Measurements from ENCODE around the gene CSTB.

CSTB gene

GRCh38 chr21:43739621-43740435 lies 36.3 kb downstream of the CSTB start:
- Mint-ChIP-seq H3K4me3 (no peak overlapping the region), H3K4me1 (peaks cover 8% of the 10 kb centered on the region), H3K27me3 (no peaks in the 10 kb centered on the region), H3K36me3 (peaks cover 36% of the 10 kb centered on the region), H3K9me3 (no peaks in the 10 kb centered on the region), H3K27ac (no peak overlapping the region)
- peak; percentile 22 for ATAC-seq

GRCh38 chr21:43737158-43737950 lies 38.8 kb downstream of the CSTB start:
- Mint-ChIP-seq H3K4me1 (peaks cover 18% of the 10 kb centered on the region), H3K36me3 (peaks cover 29% of the 10 kb centered on the region), H3K27ac (no peak overlapping the region), H3K4me3 (no peak overlapping the region), H3K9me3 (no peaks in the 10 kb centered on the region), H3K27me3 (no peaks in the 10 kb centered on the region)
- no peak for ATAC-seq

GRCh38 chr21:43736224-43736883 lies 39.8 kb downstream of the CSTB start:
- no peak overlapping the region for H3K4me3 Mint-ChIP-seq
- no peaks in the 10 kb centered on the region for H3K27me3 Mint-ChIP-seq
- H3K4me1 Mint-ChIP-seq = peaks cover 22% of the 10 kb centered on the region
- H3K9me3 Mint-ChIP-seq = no peaks in the 10 kb centered on the region
- no peak overlapping the region for H3K27ac Mint-ChIP-seq
- no peak for ATAC-seq
- peaks cover 29% of the 10 kb centered on the region for H3K36me3 Mint-ChIP-seq

- ATAC-seq = no peak
- no peaks in the 10 kb centered on the region for H3K27me3 Mint-ChIP-seq
- H3K4me1 Mint-ChIP-seq = peaks cover 21% of the 10 kb centered on the region
- peaks cover 25% of the 10 kb centered on the region for H3K36me3 Mint-ChIP-seq
- H3K27ac Mint-ChIP-seq = no peak overlapping the region
- H3K4me3 Mint-ChIP-seq = no peak overlapping the region
- H3K9me3 Mint-ChIP-seq = no peaks in the 10 kb centered on the region
These were observed 40.6 kb downstream of the CSTB start for GRCh38 chr21:43735236-43736091.

- H3K4me3 Mint-ChIP-seq = no peak overlapping the region
- H3K4me1 Mint-ChIP-seq = peaks cover 19% of the 10 kb centered on the region
- H3K36me3 Mint-ChIP-seq = peaks cover 24% of the 10 kb centered on the region
- ATAC-seq = no peak
- no peaks in the 10 kb centered on the region for H3K27me3 Mint-ChIP-seq
- H3K27ac Mint-ChIP-seq = no peak overlapping the region
- H3K9me3 Mint-ChIP-seq = no peaks in the 10 kb centered on the region
These were observed 41.2 kb downstream of the CSTB start for GRCh38 chr21:43734928-43735229.

- no peaks in the 10 kb centered on the region for H3K9me3 Mint-ChIP-seq
- ATAC-seq = no peak
- H3K4me1 Mint-ChIP-seq = peaks cover 22% of the 10 kb centered on the region
- H3K27ac Mint-ChIP-seq = peak overlapping the region; percentile 41
- no peaks in the 10 kb centered on the region for H3K27me3 Mint-ChIP-seq
- H3K4me3 Mint-ChIP-seq = no peak overlapping the region
- peaks cover 24% of the 10 kb centered on the region for H3K36me3 Mint-ChIP-seq
These were observed 41.8 kb downstream of the CSTB start for GRCh38 chr21:43734131-43734927.

GRCh38 chr21:43733529-43734071 lies 42.5 kb downstream of the CSTB start:
- no peaks in the 10 kb centered on the region for H3K9me3 Mint-ChIP-seq
- peaks cover 29% of the 10 kb centered on the region for H3K4me1 Mint-ChIP-seq
- H3K27ac Mint-ChIP-seq = peak overlapping the region; percentile 41
- ATAC-seq = no peak
- no peaks in the 10 kb centered on the region for H3K27me3 Mint-ChIP-seq
- no peak overlapping the region for H3K4me3 Mint-ChIP-seq
- peaks cover 24% of the 10 kb centered on the region for H3K36me3 Mint-ChIP-seq

GRCh38 chr21:43733060-43733459 lies 43.0 kb downstream of the CSTB start:
- peaks cover 35% of the 10 kb centered on the region for H3K4me1 Mint-ChIP-seq
- no peaks in the 10 kb centered on the region for H3K9me3 Mint-ChIP-seq
- peaks cover 23% of the 10 kb centered on the region for H3K36me3 Mint-ChIP-seq
- no peak for ATAC-seq
- no peak overlapping the region for H3K4me3 Mint-ChIP-seq
- no peaks in the 10 kb centered on the region for H3K27me3 Mint-ChIP-seq
- H3K27ac Mint-ChIP-seq = no peak overlapping the region

- Mint-ChIP-seq H3K27ac (no peak overlapping the region), H3K27me3 (no peaks in the 10 kb centered on the region), H3K9me3 (no peaks in the 10 kb centered on the region), H3K4me3 (no peak overlapping the region), H3K36me3 (peaks cover 18% of the 10 kb centered on the region), H3K4me1 (peaks cover 44% of the 10 kb centered on the region)
- no peak for ATAC-seq
These were observed 44.0 kb downstream of the CSTB start for GRCh38 chr21:43731891-43732711.

- no peaks in the 10 kb centered on the region for H3K27me3 Mint-ChIP-seq
- peaks cover 51% of the 10 kb centered on the region for H3K4me1 Mint-ChIP-seq
- H3K27ac Mint-ChIP-seq = no peak overlapping the region
- H3K4me3 Mint-ChIP-seq = no peak overlapping the region
- ATAC-seq = no peak
- peaks cover 14% of the 10 kb centered on the region for H3K36me3 Mint-ChIP-seq
- no peaks in the 10 kb centered on the region for H3K9me3 Mint-ChIP-seq
These were observed 44.6 kb downstream of the CSTB start for GRCh38 chr21:43731476-43731875.

- Mint-ChIP-seq H3K4me1 (peaks cover 70% of the 10 kb centered on the region), H3K36me3 (peaks cover 5% of the 10 kb centered on the region), H3K9me3 (no peaks in the 10 kb centered on the region), H3K27ac (peak overlapping the region; percentile 82), H3K27me3 (no peaks in the 10 kb centered on the region), H3K4me3 (peak overlapping the region; percentile 82)
- ATAC-seq = peak; percentile 89
These were observed 47.4 kb downstream of the CSTB start for GRCh38 chr21:43728467-43729390.

GRCh38 chr21:43728154-43728466 lies 48.0 kb downstream of the CSTB start:
- no peaks in the 10 kb centered on the region for H3K27me3 Mint-ChIP-seq
- H3K36me3 Mint-ChIP-seq = peaks cover 5% of the 10 kb centered on the region
- ATAC-seq = peak; percentile 21
- H3K9me3 Mint-ChIP-seq = no peaks in the 10 kb centered on the region
- H3K4me3 Mint-ChIP-seq = peak overlapping the region; percentile 82
- peak overlapping the region; percentile 82 for H3K27ac Mint-ChIP-seq
- peaks cover 72% of the 10 kb centered on the region for H3K4me1 Mint-ChIP-seq
